ENCODE measurements around the gene DCAF16. TPM values are rescaled to one million over a fixed set of nuclear protein-coding genes. Genes with fewer than 3 reads are reported as not detected.

Gene DCAF16
- total and polyA plus RNA-seq, 8 donors: 2.9 to 49.8 (median 10.4) TPM

DNA sequence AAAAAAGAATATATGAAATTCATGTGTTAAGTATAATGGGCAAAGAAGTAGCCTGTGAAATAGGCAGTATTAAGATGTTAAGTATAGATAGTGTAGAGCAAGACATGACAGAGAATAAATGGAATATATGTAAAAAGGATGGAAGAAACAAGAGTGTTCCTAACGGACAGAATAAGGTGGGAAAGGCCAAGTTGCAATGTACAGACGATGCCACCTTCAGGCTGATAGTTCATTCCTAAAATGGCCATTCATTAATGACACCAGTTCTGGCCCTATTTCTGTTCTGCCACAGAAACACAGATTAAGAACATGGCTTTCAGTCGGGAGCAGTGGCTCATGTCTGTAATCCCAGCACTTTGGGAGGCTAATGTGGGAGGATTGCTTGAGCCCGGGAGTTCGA lies 24.7 kb downstream of the DCAF16 start:
- DNase-seq: no peak
- TF ChIP-seq POLR2AphosphoS5 (IDR thresholded peaks at IDR 0.05) (no peak), POLR2A (IDR thresholded peaks at IDR 0.05) (no peak), EP300 (IDR thresholded peaks at IDR 0.05) (no peak)
- TF ChIP-seq, protein P1, sequence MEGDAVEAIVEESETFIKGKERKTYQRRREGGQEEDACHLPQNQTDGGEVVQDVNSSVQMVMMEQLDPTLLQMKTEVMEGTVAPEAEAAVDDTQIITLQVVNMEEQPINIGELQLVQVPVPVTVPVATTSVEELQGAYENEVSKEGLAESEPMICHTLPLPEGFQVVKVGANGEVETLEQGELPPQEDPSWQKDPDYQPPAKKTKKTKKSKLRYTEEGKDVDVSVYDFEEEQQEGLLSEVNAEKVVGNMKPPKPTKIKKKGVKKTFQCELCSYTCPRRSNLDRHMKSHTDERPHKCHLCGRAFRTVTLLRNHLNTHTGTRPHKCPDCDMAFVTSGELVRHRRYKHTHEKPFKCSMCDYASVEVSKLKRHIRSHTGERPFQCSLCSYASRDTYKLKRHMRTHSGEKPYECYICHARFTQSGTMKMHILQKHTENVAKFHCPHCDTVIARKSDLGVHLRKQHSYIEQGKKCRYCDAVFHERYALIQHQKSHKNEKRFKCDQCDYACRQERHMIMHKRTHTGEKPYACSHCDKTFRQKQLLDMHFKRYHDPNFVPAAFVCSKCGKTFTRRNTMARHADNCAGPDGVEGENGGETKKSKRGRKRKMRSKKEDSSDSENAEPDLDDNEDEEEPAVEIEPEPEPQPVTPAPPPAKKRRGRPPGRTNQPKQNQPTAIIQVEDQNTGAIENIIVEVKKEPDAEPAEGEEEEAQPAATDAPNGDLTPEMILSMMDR (IDR thresholded peaks at IDR 0.05): no peak
- no peak overlapping the region for H3K4me3 ChIP-seq
- 72 to 82% (median 81%) methylated on average over 5 of the region's 5 CpGs for WGBS, 5 donors
- no peak overlapping the region for H3K27ac ChIP-seq
- peaks cover 0 to 17% (median 12%) of the 10 kb centered on the region in 3 donors for H3K27me3 ChIP-seq
- H3K4me1 ChIP-seq: peaks cover 8 to 15% (median 14%) of the 10 kb centered on the region in 4 donors
- no peaks in the 10 kb centered on the region for H3K9me3 ChIP-seq
- H3K36me3 ChIP-seq: no peaks in the 10 kb centered on the region
- intact Hi-C loops (cut with DNase I; ENCODE audit: low total_unique reads): no loop called here

DNA sequence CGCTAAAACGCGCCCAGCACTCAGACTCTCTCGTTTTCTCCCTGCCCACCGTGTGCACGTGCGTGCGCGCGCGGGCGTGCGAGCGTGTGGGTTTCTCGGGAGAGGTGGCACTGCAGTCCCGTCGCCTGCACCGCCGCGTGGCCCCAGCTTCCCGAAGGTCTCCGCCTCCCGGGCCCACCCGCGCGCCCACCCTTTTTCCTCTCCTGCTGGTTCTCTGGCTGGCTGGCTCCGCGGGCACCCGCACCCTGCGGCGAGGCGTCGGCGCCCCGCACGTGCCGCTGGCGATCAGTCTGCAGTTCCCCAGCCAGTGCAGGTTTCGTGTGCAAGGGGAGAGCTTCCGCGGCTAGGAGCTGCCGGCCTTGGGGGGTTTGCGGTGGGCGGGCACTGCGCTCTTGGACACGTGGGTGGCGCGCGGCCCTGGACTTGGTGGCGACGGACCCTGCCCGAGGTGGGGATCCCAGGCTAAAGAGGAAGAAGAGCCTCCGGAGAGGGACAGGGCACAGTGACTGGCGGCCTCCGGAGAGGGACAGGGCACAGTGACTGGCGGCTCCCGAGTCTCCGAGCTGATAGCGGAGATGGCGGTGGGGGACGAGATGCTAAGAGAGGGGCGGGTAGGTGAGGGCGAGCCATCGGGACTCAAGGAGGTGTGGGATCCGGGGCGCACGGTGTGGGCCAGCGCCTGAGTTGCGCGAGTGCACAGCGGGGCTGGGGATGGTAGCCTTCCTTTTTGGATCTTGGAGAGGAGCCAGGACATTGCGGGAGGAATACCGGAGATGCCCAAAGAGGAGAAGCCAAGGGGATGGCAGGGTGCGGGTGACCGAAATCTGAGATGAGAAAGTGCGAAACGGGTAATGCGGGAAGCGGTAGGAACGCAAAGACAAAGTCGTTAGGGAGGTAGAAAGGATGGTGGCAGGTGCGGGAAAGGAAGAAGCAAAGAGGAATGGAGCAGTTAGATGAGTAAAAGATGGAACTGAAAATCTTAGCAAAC lies 29.0 kb downstream of the DCAF16 start, which contains the start of gene FAM184B:
Gene FAM184B (minus strand): TSS at position 322 of the 988 bp plus-strand sequence. CDS start 322 bp downstream, outside the sequence.
- intact Hi-C loops (cut with DNase I; ENCODE audit: low total_unique reads): no loop called here
- DNase-seq: peak in 1 of 2 donors; percentile 58
- H3K4me3 ChIP-seq: peak within 1 kb of the TSS; percentile 35 to 62 (median 48)

GRCh38 chr4:17780501-17781299 lies 29.9 kb downstream of the DCAF16 start:
- Histone ChIP-seq H3K36me3 (no peaks in the 10 kb centered on the region), H3K27me3 (peaks cover 0 to 36% (median 19%) of the 10 kb centered on the region in 3 donors), H3K9me3 (no peaks in the 10 kb centered on the region), H3K4me1 (peaks cover 16 to 27% (median 20%) of the 10 kb centered on the region in 4 donors), H3K27ac (no peak overlapping the region), H3K4me3 (peak overlapping the region; percentile 35 to 62 (median 48))
- intact Hi-C loops (cut with DNase I; ENCODE audit: low total_unique reads): no loop called here
- TF ChIP-seq EP300 (IDR thresholded peaks at IDR 0.05) (no peak), POLR2A (IDR thresholded peaks at IDR 0.05) (no peak), POLR2AphosphoS5 (IDR thresholded peaks at IDR 0.05) (no peak)
- TF ChIP-seq, protein P1 (IDR thresholded peaks at IDR 0.05): no peak
- 4 to 8% (median 6%) methylated on average over 29 to 31 of the region's 31 CpGs for WGBS, 5 donors
- peak; percentile 38 to 43 for DNase-seq

More for the DNA sequence above, 29.0 kb downstream of the DCAF16 start, which contains the start of gene FAM184B:
- 5 to 10% (median 6%) methylated on average over 43 to 82 of the region's 82 CpGs for WGBS, 5 donors
- H3K9me3 ChIP-seq: no peaks in the 10 kb centered on the region
- H3K27me3 ChIP-seq: peaks cover 0 to 36% (median 19%) of the 10 kb centered on the region in 3 donors
- H3K27ac ChIP-seq: no peak within 1 kb of the TSS
- peaks cover 16 to 27% (median 20%) of the 10 kb centered on the region in 4 donors for H3K4me1 ChIP-seq
- TF ChIP-seq POLR2AphosphoS5 (IDR thresholded peaks at IDR 0.05): no peak
- TF ChIP-seq POLR2A (IDR thresholded peaks at IDR 0.05): no peak
- no peak for TF ChIP-seq EP300 (IDR thresholded peaks at IDR 0.05)
- TF ChIP-seq, protein P1 (IDR thresholded peaks at IDR 0.05): no peak
- H3K36me3 ChIP-seq: no peaks in the 10 kb centered on the region

DNA sequence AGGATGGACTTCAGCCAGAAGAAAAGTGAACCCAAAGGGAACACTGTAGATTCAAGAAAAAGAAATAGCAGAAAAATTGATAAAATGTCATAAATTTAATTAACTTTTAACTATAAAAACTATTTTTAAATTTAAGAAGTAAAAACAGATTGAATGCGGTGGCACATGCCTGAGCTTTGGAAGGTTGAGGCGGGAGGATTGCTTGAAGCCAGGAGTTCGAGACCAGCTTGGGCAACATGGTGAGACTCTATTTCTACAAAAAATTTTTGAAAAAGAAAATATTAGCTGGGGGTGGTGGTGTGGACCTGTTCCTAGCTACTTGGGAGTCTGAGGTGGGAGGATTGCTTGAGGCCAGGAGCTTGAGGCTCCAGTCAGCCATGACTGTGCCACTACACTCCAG lies 32.1 kb downstream of the DCAF16 start:
- Histone ChIP-seq H3K4me3 (no peak overlapping the region), H3K4me1 (peaks cover 16 to 27% (median 20%) of the 10 kb centered on the region in 4 donors), H3K9me3 (no peaks in the 10 kb centered on the region), H3K27ac (no peak overlapping the region), H3K27me3 (peaks cover 0 to 36% (median 19%) of the 10 kb centered on the region in 3 donors), H3K36me3 (no peaks in the 10 kb centered on the region)
- DNase-seq: no peak
- TF ChIP-seq EP300 (IDR thresholded peaks at IDR 0.05) (no peak), POLR2A (IDR thresholded peaks at IDR 0.05) (no peak), POLR2AphosphoS5 (IDR thresholded peaks at IDR 0.05) (no peak)
- TF ChIP-seq, protein P1 (IDR thresholded peaks at IDR 0.05): no peak
- intact Hi-C loops (cut with DNase I; ENCODE audit: low total_unique reads): no loop called here
- 76 to 97% (median 96%) methylated on average over 3 of the region's 3 CpGs for WGBS, 5 donors

Measured in stomach (tissue), 9 donors.